Neural cell (in vitro differentiated cells): ENCODE data around the gene BIRC5. TPM values are rescaled to one million over a fixed set of nuclear protein-coding genes. Genes with fewer than 3 reads are reported as not detected.

Experiments
- H2AFZ ChIP-seq: fragments of 200-600, 300-800 bp; sonication (generic), shearing (Covaris generic); 2 replicates; pipeline ENCODE4 v1.6.0; 2014; ENCODE audit warnings: low read depth, mild to moderate bottlenecking, antibody characterized with exemption, low read length, moderate library complexity
- H3F3A ChIP-seq: fragments of 200-600 bp; shearing (Covaris generic); 2 replicates; pipeline ENCODE4 v1.6.1; 2016; ENCODE audit warnings: mild to moderate bottlenecking, moderate library complexity, mixed read lengths, antibody characterized with exemption, low read length; ENCODE audit not compliant: insufficient read depth, poor library complexity, severe bottlenecking
- H3K27ac ChIP-seq: fragments of 200-600, 300-800 bp; sonication (generic), shearing (Covaris generic); 2 replicates; pipeline ENCODE4 v1.5.1; 2014; ENCODE audit warnings: mild to moderate bottlenecking, low read length, moderate library complexity
- H3K27me3 ChIP-seq: fragments of 300-800, 200-600 bp; sonication (generic), shearing (Covaris generic); 2 replicates; pipeline ENCODE4 v1.6.0; 2014; ENCODE audit warnings: mild to moderate bottlenecking, low read depth, low read length, moderate library complexity; ENCODE audit not compliant: insufficient read depth
- H3K36me3 ChIP-seq: fragments of 300-800, 200-600 bp; sonication (generic), shearing (Covaris generic); 2 replicates; pipeline ENCODE4 v1.5.1; 2014; ENCODE audit warnings: mild to moderate bottlenecking, antibody characterized with exemption, low read length, moderate library complexity; ENCODE audit not compliant: insufficient read depth
- H3K4me2 ChIP-seq: fragments of 300-800, 200-600 bp; sonication (generic), shearing (Covaris generic); 2 replicates; pipeline ENCODE4 v1.6.0; 2014; ENCODE audit warnings: mild to moderate bottlenecking, low read length
- H3K4me3 ChIP-seq: fragments of 300-800, 200-600 bp; sonication (generic), shearing (Covaris generic); 2 replicates; pipeline ENCODE4 v1.5.1; 2014; ENCODE audit warnings: mild to moderate bottlenecking, low read length, moderate library complexity
- H3K79me2 ChIP-seq: fragments of 200-600 bp; shearing (Covaris generic); replicated peaks from 2 replicates; pipeline ENCODE4 v1.6.0; 2014; ENCODE audit warnings: mild to moderate bottlenecking, low read length, moderate library complexity; ENCODE audit not compliant: insufficient read depth
- H3K9ac ChIP-seq: fragments of 300-800, 200-600 bp; sonication (generic), shearing (Covaris generic); 2 replicates; pipeline ENCODE4 v1.6.1; 2016; ENCODE audit warnings: mild to moderate bottlenecking, low read length, mixed read lengths
- H3K9me2 ChIP-seq: fragments of 200-600 bp; shearing (Covaris generic); 2 replicates; pipeline ENCODE4 v1.6.1; 2016; ENCODE audit warnings: mild to moderate bottlenecking, low read length, mixed read lengths; ENCODE audit not compliant: insufficient read depth
- H3K9me3 ChIP-seq: fragments of 200-600, 300-800 bp; sonication (generic), shearing (Covaris generic); 2 replicates; pipeline ENCODE4 v1.6.1; 2016; ENCODE audit warnings: mild to moderate bottlenecking, mixed run types, low read length, moderate library complexity, mixed read lengths
- H4K20me1 ChIP-seq: fragments of 200-600 bp; shearing (Covaris generic); 2 replicates; pipeline ENCODE4 v1.6.1; 2016; ENCODE audit warnings: mild to moderate bottlenecking, mixed run types; ENCODE audit not compliant: insufficient read depth
- EP300 ChIP-seq: fragments of 450-650 bp; conservative IDR thresholded peaks from 2 replicates; pipeline ENCODE4 v1.6.1; 2014; ENCODE audit warnings: antibody characterized with exemption, mild to moderate bottlenecking, moderate library complexity; ENCODE audit not compliant: poor library complexity, severe bottlenecking
- EZH2 ChIP-seq: fragments of 200-600, 300-800 bp; shearing (Covaris generic), sonication (generic); IDR thresholded peaks from 2 replicates; pipeline ENCODE4 v1.6.1; 2014; ENCODE audit warnings: antibody characterized with exemption, low read length, borderline replicate concordance, mild to moderate bottlenecking; ENCODE audit not compliant: insufficient read depth, poor library complexity, severe bottlenecking
- MXI1 ChIP-seq: fragments of 450-650 bp; conservative IDR thresholded peaks from 2 replicates; pipeline ENCODE4 v1.6.1; 2014; ENCODE audit warnings: antibody characterized with exemption, mild to moderate bottlenecking; ENCODE audit not compliant: poor library complexity, severe bottlenecking
- POLR2AphosphoS5 ChIP-seq: IDR thresholded peaks from 2 replicates; pipeline ENCODE4 v1.6.1; 2012
- RAD21 ChIP-seq: fragments of 450-650 bp; conservative IDR thresholded peaks from 2 replicates; pipeline ENCODE4 v1.6.1; 2014; ENCODE audit warnings: antibody characterized with exemption, mild to moderate bottlenecking, moderate library complexity
- SMC3 ChIP-seq: fragments of 450-650 bp; conservative IDR thresholded peaks from 2 replicates; pipeline ENCODE4 v1.6.1; 2014; ENCODE audit warnings: antibody characterized with exemption, mild to moderate bottlenecking, moderate library complexity; ENCODE audit not compliant: poor library complexity
- TAF1 ChIP-seq: IDR thresholded peaks from 2 replicates; pipeline ENCODE4 v1.6.1; 2012; ENCODE audit warnings: low read depth
- polyA plus RNA-seq: library from polyadenylated mRNA; depleted of rRNA; stranded (reverse); fragments of >200 nt; gene quantifications from 2 replicates; pipeline ENCODE4 v1.2.3, GENCODE V29; 2014
- TF ChIP-seq, protein P1 (sequence below): IDR thresholded peaks from 2 replicates; pipeline ENCODE4 v1.6.1; 2012; ENCODE audit warnings: borderline replicate concordance
- TF ChIP-seq, protein P2 (sequence below): fragments of 450-650 bp; IDR thresholded peaks from 2 replicates; pipeline ENCODE4 v1.5.1; 2014; ENCODE audit warnings: antibody characterized with exemption, mild to moderate bottlenecking, moderate library complexity; ENCODE audit not compliant: poor library complexity, severe bottlenecking

Gene BIRC5
- polyA plus RNA-seq, 1 donor from 2014 or later: 1.4 TPM

DNA sequence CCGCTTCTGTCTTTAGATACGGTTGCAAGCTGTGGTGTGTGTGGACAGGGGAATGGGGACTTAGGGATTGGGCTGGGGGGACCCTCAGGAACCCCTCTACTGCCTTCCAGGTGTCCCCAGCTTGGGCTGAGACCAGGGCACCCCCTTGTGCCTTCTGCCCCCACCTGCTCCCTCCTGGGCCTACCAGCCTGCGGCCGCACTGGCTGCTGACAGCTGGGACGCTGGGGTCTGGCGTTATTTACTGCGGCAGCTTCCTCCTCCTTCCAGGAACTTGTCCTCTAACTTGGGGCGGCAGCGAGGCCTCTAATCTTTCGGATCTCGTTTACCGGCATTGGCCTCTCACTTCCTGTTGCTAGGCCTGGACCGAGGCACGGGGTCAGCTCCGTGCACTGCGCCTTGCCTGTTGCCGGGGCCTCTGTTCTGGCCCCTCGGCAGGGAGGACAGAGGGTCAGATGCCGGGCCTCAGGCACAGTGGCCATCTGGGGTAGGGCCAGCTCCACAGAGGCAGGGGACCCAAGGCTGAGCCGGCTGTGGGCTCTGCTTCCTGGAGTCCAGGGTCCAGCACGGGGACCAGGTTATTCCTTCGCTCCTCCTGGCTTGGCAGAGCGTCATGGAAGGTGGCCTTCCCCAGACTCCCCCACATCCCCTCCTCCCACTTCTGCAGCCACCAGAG, 49.1 kb downstream of the BIRC5 start:
- no peak for TF ChIP-seq TAF1
- TF ChIP-seq, protein P1, sequence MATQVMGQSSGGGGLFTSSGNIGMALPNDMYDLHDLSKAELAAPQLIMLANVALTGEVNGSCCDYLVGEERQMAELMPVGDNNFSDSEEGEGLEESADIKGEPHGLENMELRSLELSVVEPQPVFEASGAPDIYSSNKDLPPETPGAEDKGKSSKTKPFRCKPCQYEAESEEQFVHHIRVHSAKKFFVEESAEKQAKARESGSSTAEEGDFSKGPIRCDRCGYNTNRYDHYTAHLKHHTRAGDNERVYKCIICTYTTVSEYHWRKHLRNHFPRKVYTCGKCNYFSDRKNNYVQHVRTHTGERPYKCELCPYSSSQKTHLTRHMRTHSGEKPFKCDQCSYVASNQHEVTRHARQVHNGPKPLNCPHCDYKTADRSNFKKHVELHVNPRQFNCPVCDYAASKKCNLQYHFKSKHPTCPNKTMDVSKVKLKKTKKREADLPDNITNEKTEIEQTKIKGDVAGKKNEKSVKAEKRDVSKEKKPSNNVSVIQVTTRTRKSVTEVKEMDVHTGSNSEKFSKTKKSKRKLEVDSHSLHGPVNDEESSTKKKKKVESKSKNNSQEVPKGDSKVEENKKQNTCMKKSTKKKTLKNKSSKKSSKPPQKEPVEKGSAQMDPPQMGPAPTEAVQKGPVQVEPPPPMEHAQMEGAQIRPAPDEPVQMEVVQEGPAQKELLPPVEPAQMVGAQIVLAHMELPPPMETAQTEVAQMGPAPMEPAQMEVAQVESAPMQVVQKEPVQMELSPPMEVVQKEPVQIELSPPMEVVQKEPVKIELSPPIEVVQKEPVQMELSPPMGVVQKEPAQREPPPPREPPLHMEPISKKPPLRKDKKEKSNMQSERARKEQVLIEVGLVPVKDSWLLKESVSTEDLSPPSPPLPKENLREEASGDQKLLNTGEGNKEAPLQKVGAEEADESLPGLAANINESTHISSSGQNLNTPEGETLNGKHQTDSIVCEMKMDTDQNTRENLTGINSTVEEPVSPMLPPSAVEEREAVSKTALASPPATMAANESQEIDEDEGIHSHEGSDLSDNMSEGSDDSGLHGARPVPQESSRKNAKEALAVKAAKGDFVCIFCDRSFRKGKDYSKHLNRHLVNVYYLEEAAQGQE: no peak
- no peak for TF ChIP-seq EZH2
- no peak for TF ChIP-seq RAD21
- no peak for TF ChIP-seq MXI1
- TF ChIP-seq SMC3: no peak
- TF ChIP-seq, protein P2, sequence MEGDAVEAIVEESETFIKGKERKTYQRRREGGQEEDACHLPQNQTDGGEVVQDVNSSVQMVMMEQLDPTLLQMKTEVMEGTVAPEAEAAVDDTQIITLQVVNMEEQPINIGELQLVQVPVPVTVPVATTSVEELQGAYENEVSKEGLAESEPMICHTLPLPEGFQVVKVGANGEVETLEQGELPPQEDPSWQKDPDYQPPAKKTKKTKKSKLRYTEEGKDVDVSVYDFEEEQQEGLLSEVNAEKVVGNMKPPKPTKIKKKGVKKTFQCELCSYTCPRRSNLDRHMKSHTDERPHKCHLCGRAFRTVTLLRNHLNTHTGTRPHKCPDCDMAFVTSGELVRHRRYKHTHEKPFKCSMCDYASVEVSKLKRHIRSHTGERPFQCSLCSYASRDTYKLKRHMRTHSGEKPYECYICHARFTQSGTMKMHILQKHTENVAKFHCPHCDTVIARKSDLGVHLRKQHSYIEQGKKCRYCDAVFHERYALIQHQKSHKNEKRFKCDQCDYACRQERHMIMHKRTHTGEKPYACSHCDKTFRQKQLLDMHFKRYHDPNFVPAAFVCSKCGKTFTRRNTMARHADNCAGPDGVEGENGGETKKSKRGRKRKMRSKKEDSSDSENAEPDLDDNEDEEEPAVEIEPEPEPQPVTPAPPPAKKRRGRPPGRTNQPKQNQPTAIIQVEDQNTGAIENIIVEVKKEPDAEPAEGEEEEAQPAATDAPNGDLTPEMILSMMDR: no peak
- no peak for TF ChIP-seq EP300
- TF ChIP-seq POLR2AphosphoS5: no peak
- H3K9me2 ChIP-seq: no peaks in the 10 kb centered on the region
- no peak overlapping the region for H2AFZ ChIP-seq
- no peak overlapping the region for H3K9ac ChIP-seq
- H4K20me1 ChIP-seq: no peaks in the 10 kb centered on the region
- H3K36me3 ChIP-seq: no peaks in the 10 kb centered on the region
- H3F3A ChIP-seq: no peaks in the 10 kb centered on the region
- no peaks in the 10 kb centered on the region for H3K27me3 ChIP-seq
- H3K4me3 ChIP-seq: no peak overlapping the region
- H3K4me2 ChIP-seq: no peak overlapping the region
- no peaks in the 10 kb centered on the region for H3K79me2 ChIP-seq
- H3K27ac ChIP-seq: no peak overlapping the region
- H3K9me3 ChIP-seq: no peaks in the 10 kb centered on the region

DNA sequence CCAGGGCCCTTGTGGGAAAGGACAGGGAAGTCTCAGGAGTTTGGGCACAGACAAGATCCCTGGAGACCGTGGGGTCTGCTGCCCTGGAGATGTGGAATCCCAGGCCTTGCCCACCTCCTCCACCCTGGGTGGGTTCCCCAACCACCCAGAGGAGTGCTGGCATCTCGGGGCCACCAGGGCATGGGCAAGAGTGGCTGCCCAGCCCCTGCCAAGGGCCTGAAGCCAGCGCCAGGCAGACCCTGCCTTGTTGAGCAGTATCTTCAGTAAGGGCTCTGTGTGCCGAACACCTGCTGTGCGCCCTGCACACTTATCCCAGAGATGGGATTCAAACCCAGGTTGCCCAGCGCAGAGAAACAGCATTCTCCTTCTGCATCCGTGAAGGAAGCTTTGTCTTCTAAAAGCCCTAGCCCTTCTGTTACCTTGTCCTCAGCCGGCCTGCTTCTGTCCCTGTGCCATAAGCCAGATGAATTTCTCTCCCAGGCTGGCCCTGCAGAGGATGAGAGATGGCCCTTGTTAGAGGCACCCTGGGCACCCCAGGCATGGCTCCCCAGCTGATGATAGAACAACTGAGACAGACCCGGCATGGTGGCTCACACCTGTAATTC, 49.8 kb downstream of the BIRC5 start:
- no peak overlapping the region for H2AFZ ChIP-seq
- no peaks in the 10 kb centered on the region for H3K9me3 ChIP-seq
- H4K20me1 ChIP-seq: no peaks in the 10 kb centered on the region
- H3K4me3 ChIP-seq: no peak overlapping the region
- no peaks in the 10 kb centered on the region for H3K36me3 ChIP-seq
- TF ChIP-seq EZH2: no peak
- TF ChIP-seq MXI1: no peak
- TF ChIP-seq RAD21: no peak
- TF ChIP-seq, protein P2: no peak
- TF ChIP-seq, protein P1: no peak
- TF ChIP-seq EP300: no peak
- no peak for TF ChIP-seq TAF1
- TF ChIP-seq POLR2AphosphoS5: no peak
- TF ChIP-seq SMC3: no peak
- no peak overlapping the region for H3K27ac ChIP-seq
- no peaks in the 10 kb centered on the region for H3K9me2 ChIP-seq
- no peaks in the 10 kb centered on the region for H3F3A ChIP-seq
- H3K9ac ChIP-seq: no peak overlapping the region
- H3K4me2 ChIP-seq: no peak overlapping the region
- no peaks in the 10 kb centered on the region for H3K79me2 ChIP-seq
- H3K27me3 ChIP-seq: no peaks in the 10 kb centered on the region
